LNCAP (cell line): ENCODE results near the gene SDK1.

ENCODE experiments used
- TF ChIP-seq, protein P1 (sequence below): fragments of 450-650 bp; IDR thresholded peaks from 2 replicates; pipeline ENCODE4 v1.5.1; 2017; ENCODE audit warnings: mild to moderate bottlenecking

Gene SDK1

DNA sequence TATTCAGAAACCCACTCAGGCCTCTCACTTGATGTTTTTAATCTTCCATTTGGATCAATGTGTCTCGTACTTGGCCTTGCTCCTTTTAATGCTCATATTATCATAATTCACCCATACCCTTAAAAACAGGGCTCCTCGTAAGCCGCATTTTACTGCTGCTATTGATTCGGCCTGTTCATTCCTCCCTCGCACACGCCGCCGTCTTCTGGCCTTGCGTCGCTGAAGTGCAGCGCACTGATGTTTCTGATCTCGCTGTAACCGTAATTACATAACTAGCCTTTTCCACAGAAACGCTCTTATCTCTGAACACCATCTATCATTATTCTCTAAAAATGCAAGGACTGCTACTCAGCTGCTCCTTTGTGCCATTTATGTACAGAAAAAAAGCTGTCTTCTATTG is 836.5 kb downstream of the SDK1 start:
- TF ChIP-seq, protein P1, sequence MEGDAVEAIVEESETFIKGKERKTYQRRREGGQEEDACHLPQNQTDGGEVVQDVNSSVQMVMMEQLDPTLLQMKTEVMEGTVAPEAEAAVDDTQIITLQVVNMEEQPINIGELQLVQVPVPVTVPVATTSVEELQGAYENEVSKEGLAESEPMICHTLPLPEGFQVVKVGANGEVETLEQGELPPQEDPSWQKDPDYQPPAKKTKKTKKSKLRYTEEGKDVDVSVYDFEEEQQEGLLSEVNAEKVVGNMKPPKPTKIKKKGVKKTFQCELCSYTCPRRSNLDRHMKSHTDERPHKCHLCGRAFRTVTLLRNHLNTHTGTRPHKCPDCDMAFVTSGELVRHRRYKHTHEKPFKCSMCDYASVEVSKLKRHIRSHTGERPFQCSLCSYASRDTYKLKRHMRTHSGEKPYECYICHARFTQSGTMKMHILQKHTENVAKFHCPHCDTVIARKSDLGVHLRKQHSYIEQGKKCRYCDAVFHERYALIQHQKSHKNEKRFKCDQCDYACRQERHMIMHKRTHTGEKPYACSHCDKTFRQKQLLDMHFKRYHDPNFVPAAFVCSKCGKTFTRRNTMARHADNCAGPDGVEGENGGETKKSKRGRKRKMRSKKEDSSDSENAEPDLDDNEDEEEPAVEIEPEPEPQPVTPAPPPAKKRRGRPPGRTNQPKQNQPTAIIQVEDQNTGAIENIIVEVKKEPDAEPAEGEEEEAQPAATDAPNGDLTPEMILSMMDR, result no peak

DNA sequence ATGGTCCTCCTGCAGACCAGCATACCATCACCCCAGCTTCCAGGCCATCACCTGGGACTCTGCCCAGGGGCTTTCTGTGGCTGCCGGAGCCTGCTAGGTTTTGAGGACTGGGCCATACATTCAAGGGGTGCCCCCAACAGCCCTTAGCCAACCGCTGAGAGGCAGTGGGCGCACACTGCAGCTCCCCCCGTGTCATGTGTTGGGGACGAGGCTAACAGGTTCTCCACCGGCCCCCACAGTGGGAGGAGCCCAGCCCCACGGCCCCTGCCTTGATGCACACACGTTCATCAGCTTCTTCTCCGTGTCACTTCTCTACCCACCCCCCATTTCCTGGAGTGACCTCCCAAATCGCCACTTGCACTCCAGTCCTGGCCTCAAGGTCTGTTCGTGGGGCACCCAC is 837.8 kb downstream of the SDK1 start:
- TF ChIP-seq, protein P1, result no peak

DNA sequence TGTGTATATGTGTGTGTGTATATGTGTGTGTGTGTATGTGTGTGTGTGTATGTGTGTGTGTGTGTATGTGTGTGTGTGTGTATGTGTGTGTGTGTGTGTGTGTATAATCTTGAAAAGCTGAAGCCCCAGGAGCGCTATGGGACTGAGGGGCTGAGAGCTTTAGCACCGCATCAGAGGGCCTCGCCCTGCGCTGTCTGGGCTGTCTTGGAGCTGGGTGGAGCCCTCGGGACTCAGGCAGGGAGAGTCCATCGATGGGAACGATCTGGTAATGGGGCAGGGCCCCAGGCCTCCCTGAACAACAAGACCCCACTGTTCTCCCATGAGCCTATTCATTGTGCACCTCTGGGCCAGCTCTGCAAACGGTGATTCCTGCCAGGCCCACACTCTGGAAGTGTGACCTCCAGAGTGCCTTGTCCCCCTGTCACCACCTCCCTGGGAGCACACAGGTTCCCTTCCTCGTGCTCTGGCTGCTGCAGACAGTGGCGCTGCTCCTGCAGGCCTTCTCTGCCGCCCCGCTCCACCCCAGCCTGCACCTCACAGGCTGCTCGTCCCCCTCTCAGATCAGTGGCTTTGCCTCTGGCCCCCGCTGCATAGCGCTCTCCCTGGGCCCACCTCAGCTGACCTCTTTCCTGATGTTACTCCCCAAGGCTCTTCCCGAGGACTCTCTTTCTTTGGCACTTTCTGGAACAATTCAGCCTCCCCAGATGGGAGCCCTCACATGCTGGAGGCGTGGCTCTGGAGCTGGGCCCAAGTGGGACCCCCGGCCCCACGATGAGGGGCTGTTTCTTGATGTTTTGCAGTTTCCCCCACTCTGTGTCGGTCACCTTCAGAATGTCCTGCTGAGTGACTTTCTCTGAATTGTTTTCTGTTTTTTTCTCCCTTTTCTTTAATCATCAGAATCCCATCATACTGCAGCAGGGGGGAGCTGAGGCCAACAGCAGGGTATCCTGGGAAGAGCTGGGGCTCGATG is 838.9 kb downstream of the SDK1 start:
- TF ChIP-seq, protein P1, result no peak

DNA sequence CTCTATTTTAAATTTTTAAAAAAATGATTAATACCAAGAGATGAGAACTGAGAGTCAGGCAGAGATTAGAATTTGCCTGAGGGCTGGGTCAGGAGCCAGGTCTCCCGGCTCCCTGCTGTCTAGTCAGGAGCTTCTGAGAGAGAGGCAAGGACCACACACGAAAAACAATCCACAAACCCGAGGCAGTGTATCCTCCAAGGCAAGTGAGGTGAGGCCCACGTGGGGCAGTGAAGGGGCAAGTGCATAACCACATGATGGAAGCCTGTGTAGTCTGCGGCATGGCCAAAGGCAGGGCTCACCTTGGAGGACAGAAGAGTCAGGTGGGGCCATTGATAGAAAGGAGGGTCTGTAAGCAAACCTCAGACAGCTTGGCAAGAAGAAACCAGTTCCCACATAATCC is 839.9 kb downstream of the SDK1 start:
- TF ChIP-seq, protein P1, result no peak

DNA sequence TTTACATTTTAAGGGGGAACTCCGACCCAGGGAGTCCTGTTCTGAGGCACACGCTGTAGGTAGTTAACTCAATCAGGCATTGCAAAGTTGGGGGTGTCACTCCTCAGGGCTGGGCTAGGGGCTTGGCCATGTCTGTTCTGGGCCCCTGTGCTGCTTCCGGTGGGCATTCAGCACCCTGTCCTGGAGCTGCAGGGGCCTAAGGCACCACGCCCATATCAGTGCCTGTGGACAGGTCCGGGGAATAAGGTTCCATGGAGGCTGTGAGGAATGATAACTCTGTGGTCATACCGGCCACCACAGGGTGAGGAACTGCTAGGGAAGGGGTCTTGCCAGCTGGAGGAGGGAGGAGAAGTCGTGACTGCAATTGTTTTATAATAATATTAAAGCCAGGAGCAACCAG is 842.0 kb downstream of the SDK1 start:
- TF ChIP-seq, protein P1, result no peak

DNA sequence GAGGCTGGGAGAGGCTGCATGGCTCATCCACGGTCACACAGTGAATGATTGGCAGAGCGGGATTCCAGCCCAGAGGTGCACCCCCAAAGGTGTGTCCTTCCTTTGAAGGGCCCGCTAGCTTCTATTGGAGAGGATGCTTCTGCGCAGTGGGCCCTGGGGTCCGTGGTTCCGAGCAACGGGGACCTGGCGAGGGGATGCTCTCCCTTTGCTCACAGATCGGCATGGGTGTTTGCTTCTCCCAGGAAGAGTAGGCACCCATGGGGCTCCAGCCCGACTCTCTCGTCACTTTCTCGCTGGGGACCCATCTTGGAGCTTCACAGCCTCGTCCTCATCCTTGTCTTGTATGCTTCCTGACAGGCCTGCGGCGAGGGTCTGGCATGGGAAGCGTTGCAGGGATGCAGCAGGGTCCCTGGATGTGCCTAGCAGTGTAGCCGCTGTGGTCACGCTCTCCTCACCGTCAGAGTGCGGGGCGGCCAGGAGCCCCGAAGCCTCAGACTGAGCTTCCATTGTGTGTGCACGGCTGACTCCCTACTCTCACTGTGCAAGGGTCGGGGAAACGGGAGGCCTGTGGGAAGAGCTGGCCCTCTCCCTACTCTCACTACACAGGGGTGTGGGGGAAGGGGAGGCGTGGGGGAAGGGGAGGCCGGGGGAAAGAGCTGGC is 842.6 kb downstream of the SDK1 start:
- TF ChIP-seq, protein P1, result no peak

DNA sequence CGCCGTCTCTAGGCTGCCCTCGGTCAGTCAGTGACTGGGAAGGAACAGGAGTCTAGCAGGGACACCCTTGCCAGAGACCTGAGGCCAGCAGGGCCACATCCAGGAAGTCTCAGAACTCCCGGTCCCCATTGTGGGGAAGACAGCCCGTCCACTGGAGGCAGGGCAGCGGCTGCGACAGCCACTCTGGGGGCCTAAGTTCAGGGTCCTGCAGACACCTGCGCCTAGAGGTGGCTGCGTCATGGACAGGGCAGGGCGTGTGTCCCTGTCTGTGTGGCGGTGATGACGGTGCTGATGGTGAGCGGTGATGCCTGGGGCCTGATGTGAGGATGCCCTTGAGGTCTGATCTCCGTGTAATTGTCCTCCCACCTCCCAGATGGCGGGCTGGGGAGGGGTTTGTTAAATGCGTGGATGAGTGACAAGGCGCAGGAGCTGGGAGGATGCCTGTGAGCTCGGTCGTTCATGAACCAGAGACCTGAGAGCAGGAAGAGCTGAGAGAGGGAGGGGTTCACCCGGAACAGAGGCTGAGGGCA is 843.2 kb downstream of the SDK1 start:
- TF ChIP-seq, protein P1, result no peak
